GM19025 (cell line): ENCODE data around the gene SUCO.
"Not testable (repeated sequence)": the region's sequence is repeated elsewhere in the genome, so short reads cannot be mapped to it uniquely, and the experiment has no call there.

ENCODE experiments used
- ATAC-seq: cut with Tn5 transposase; IDR thresholded peaks from one replicate; pipeline ENCODE4 v1.9.1; 2021; ENCODE audit warnings: mild to moderate bottlenecking, low read depth, moderate library complexity; ENCODE audit not compliant: unreplicated experiment

The SUCO gene

DNA sequence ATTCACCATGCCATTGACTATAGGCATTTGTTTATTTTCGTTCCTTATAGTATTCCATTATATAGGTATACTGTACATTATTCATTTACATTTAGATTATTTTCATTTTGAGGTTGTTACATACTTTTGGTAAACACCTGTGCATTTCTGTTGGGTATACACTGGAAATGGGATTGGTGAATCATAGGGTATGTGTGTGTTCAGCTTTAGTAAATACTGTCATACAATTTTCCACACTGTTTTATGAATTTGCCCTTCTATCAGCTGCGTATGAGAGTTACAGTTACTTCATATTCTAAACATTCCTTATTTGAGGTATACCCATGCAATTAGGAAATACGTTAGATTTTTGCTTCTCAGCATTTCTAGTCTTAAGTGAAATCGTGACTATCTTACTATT is 70.9 kb downstream of the SUCO start:
- ATAC-seq: no peak

DNA sequence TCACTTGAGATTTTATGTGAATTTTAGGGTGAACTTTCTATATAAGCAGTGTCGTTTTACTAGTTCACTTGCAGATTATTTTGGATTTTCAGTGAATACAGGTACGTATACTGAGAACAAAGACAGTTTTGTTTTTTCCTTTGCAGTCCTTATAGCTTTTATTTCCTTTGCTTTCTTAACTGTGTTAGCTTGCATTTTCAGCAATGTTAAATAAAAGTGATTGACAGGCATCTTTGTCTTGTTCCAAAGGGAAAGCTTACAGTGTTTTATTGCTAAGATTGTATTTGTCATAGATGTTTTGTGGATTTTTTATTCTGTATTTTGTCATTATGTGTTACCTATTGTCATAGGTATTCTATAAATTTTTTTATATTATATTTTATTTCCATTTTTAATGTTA is 72.7 kb downstream of the SUCO start:
- no peak for ATAC-seq

DNA sequence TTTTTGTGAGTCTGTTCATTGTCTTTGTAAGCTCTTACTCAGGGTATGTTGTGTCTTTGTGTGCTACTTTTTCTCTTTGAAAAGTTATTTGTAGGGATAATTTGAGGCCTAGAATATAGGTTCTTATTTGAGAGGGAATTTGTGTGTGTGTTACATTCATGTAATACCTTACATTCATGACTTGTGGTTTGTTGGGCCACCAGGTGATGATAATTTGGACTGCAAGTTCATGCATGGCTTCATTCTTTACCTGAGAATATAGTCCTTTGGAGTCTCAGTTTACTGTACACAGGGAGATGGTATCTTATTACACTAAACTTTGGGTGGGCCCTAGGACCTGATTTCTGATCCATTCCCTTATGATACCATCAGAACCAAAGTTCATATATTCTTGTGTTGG is 74.2 kb downstream of the SUCO start:
- no peak for ATAC-seq

DNA sequence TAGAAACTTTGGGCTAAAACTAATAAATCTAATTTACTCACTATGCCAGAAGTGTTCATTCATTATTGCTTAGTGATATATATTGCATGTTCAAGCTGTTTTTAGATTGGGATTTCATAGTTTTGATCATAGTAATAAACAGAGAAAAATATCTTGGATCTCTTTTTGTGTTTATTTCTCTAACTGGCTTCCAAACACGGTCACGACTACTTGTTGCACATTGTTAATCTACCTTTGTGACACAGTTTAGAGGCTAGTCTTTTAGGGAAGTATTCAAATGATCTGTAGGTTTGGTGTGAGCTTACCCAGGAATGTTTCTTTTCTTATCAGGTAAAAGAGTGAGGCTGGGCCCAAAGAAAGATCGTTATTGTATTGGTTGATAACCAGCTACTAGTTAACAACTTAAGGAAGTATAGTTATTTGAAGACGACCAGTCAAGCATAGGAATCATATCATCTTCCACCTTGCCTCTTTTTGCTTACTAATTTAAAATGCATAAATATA is 75.2 kb downstream of the SUCO start:
- ATAC-seq: no peak

DNA sequence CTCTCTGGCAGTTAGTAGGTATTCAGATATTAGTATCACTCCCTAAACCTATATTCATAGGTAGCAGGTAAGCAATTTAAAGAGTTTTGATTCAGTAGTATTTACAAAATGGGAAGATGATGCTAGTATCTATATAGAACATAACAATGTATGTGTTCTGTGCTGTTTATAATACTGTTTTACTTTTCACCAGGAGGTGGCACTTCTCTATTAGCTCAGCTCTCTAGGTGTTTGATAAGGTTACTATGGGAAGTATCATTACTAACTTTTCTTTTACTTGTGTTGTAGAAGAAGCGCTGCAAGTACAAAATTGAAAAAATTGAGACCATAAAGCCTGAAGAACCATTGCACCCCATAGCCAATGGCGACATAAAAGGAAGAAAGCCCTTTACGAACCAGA is 76.6 kb downstream of the SUCO start:
- no peak for ATAC-seq

DNA sequence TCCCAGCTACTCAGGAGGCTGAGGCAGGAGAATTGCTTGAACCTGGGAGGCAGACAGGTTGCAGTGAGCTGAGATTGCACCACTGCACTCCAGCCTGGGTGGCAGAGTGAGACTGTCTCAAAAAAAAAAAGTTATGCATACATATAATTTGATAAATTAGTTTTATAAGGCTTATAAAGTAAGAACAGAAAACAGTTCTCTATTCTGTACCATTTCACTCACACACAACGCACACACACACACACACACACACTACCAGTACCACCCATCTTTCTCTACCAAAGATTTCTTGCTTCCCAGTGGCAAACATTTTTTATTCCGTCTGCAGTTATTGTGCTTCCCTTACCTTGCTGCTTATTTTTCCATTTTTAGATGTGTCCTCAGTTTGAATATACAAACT is 79.5 kb downstream of the SUCO start:
- no peak for ATAC-seq

DNA sequence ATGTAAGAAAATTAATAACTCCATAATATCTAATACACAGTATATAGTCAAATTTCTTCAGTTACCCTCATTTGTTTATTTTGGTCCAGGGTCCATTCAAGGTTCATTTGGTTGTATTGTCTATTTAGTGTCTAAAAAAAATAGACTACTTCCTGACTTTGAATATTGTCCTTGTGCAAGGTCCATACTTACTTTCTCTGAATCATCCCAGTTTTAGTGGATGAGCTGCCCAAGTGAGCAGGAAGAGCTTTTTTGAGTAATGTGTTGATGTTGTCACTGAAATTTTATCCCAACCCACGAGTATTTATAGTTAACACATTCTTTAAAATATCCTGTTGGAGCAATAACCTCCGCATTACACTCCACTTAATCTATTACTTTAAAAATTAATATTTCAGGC is 80.3 kb downstream of the SUCO start:
- no peak for ATAC-seq

DNA sequence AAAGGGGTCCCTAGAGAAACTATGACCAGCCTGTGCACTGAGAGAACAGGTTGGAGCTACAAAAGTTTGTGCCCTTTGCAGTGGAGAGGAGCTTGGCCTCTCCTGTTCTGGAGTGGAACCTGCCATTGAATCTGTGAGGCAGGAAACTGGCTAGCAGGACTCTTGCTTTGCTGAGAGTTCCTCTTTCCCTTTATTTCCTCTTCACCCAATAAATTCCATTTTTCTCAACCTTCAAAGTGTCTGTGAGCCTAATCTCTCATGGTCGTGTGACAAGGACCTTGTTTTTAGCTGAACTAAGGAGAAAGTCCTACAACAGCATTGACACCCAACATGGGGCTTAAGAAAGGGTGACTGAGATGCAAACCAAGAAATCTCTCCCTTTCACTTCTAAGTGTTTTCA is 83.2 kb downstream of the SUCO start:
- ATAC-seq: no peak

DNA sequence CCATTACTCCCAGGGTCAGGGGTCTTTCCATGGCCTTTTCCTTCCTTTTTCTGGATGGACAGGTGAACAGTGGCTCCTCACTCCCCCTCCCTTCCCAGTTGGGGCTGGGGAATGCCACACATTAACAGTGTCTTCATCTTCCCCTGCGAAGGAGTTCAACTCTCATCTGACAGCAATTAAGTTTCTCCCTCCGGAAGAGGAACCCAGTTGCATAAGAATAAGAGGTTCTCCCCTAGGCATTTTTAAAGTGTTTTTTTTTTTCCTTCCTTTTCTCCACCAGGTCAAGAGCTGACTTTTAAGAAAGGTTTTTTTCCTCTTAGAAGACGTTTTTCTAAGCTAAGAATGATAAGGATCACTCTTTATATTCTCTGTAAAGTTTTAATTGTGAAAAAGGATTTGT is 83.7 kb downstream of the SUCO start:
- no peak for ATAC-seq

DNA sequence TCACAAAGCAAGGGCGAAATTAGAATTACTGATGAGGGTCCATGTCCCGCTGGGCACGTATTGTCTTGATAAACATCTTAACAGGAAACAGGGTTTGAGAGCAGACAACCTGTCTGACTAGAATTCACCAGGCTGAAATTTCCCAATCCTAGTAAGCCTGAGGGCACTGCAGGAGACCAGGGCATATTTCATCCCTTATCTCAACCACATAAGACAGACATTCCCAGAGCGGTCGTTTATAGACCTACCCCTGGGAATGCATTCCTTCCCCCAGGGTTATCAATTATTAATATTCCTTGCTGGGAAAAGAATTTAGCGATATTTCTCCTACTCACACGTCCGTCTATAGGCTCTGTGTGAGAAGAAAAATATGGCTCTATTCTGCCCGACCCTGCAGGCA is 87.7 kb downstream of the SUCO start:
- ATAC-seq: not testable (repeated sequence)

DNA sequence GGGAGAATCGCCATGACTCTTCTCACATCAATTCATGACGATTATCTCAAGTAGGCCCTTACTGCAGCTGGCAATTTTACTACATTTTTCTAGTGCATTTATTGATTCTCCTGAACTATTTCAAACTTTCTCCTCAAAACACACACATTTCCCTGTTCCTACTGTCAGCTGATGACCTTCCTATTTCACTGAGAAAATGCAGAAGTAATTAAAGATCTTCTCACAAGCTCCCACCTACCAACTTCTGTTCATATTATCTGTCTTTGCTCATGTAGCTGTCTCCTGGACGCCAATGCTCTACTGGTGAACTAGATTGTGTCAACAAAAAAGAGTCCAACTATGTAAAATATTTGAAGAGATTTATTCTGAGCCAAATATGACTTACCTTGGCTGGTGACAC is 89.6 kb downstream of the SUCO start:
- no peak for ATAC-seq

DNA sequence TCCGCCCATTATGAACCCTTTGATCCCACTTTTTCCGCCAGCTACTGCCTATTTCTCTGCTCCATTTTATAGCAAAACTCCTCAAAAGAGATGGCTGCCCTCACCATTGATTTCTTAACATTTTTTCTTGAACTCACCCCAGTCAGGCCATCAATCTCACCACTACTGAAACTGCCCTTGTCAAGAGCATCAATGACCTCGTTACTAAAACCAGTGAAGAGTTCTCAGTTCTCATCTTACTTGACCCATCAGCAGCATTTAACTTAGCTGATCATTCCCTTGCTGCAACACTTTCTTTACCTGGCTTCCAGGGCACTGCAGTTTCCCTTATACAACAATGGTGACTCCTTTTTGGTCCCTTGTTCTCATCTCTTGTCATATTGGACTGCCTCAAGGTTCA is 90.8 kb downstream of the SUCO start:
- no peak for ATAC-seq

DNA sequence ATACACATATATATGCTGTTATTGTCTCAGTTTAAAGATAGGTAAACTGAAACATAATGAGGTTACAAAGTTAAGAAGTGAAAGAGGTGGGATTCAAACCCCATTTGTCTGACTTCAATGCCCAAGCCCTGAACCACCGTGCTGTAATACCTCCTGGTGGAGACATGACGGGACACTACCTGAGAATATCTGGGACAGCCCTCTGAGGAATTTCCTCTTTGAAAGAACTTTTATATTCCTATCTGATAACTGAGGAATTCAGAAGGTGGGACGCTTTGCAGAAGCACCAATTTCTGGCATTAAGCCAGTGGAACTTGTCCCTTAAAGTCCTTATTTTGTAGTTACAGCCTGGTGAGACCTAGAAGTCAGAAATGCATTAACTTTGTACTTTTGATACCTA is 93.9 kb downstream of the SUCO start:
- no peak for ATAC-seq

DNA sequence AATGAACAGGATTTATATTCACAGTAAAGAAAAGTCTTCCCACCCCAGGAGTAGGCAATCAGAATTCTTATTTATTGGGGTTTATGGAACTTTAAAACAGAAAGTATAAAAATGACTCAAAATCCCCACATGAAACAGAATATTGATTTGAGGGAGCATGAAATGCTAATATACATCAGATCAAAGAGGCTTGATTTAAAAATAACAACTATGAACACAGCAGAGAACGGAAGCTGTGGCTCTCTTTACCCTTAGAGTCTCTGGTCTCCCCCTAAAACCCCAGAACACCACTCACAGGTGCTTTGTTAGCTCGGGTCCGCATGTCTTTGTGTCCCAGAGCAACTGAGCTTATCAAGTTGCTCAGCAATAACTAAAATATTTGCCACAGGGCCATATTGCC is 94.8 kb downstream of the SUCO start:
- no peak for ATAC-seq

DNA sequence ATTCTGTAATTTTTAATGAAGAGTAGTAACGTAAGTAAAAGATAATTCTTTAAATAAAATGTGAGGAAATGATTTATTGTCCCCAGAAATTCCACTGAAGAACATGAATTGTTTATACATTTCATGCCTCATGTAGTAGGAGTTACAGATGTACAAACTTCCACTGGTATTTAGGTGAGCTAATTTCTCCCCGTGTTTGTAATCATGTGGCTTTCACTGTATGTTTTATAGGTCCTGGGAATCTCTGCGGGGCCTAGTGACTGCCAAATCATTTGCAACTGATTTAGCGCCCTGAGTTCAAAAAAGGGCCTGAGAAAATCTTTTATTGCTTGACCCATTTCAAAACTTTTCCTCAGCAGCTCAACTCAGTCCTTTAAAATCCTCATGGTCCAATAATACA is 95.5 kb downstream of the SUCO start:
- ATAC-seq: no peak

DNA sequence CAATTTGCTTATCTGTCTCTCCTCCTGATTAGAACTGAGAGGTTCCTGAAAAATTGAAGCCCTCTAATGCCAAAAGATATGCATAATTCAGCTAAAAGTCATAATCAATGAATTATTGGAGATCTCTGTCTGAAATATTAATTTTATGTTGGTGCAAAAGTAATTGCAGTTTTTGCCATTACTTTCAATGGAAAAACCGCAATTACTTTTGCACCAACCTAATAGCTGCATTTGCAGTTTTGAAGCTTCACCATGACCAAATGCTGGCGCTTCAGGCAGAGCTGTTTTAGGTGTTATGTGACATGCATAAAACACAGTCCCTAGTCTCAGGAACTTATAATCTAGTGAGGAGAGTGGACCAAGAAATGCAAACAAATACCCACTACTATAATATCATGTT is 96.2 kb downstream of the SUCO start:
- ATAC-seq: no peak

DNA sequence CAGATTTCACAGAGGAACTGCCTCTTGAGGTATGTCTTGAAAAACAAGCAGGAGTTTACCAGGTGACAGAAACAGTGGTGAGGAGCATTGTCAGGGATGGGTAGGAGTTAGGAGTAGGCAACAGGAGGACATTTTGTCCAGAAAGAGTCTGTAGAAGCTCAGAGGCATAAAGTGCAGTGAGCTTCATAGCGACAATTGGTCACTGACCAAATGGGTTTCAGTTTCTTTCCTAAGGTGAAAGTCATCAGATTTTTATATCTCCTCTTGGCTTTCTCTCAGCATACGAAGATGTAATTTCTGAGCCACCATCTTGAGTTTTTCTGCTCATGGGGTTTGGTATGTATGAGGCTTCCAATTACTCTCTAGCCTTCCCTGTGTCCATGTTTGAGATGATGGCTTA is 96.7 kb downstream of the SUCO start:
- ATAC-seq: no peak

DNA sequence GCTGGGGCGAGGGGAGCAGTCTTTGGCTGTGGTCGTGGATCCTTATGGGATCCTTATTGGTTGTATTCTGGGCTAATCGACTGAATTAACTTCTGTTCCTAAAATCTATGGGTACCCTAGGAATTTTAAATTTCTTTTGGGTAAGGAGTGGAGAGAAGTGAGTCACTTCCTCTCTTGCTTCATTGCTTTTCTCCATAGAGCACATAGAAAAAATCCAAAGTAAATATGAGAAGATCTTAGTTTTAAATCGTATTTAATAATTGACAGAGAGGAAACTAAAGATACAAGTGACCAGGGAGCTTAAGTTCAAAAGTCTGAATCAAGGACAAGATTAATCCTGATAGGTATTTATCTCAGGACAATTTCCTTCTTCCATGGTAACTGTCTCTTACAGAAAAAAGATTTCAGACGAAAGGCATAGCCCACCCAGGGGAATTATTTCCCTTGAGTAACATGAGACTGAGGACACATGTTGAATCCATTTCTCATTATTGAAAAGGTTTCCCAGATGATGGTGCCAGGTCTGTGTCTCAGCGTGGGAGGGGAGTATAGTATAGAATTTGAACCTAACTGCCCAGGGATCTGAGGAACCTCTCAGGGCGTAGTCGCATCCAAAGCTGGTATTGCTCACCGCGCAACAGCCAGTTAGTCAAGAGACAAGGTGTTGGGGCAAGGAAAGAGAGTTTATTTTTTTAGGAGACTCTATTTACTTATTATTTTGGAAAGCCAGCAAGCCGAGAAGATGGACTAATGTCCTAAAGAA is 97.3 kb downstream of the SUCO start:
- no peak for ATAC-seq

DNA sequence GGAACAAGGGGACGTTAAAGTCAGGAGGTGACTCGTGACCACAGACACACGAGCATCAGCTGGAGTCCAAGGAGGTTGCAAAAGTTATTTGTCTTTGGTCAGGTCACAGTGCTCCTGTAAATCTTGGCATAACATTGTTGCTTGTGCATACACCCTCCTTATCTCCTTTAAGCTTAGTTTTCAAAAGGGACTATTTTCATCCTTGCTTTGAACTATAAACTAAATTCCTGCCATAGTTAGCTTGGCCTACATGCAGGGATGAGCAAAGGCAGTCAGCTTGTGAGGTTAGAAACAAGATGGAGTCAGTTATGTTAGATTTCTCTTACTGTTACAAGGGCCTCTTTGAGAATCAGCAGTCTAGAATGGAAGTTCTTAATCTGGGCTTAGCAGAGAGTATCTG is 97.9 kb downstream of the SUCO start:
- no peak for ATAC-seq

DNA sequence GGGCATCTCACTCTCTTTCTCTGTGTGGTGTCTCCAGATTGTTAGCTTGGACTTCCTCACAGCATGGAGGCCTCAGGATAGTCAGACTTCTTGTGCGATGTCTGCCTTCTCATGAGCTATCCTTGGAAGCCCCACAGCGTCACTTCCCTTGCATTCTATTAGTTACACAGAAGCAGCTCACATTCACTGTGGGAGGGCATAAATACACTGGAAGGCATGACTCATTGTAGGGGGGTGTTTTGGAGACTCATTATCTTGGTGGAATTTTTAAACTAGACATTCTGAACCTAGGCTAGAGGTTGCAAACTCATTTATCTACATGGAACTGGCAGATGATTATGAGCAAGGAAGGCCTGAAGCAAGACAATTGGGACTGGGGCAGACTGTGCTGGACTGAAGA is 104.6 kb downstream of the SUCO start:
- no peak for ATAC-seq

DNA sequence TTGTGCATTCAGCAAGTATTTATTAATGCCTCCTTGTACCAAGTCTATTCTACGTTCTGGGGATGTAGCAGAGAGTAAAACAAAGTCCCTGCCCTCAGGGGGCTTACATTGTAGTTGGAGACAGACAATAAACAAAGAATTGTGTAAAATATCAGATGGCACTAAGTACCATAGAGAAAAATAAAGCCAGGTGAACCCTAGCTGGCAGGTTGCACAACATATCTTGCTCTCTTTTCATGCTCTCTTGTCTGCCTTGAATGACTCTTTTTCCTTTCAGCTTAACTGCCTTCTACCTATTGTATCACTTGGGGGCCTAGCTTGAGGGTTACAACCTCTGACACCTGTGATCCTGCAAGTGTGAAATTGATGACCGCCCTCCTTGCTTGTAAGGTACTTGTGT is 105.3 kb downstream of the SUCO start:
- ATAC-seq: no peak

DNA sequence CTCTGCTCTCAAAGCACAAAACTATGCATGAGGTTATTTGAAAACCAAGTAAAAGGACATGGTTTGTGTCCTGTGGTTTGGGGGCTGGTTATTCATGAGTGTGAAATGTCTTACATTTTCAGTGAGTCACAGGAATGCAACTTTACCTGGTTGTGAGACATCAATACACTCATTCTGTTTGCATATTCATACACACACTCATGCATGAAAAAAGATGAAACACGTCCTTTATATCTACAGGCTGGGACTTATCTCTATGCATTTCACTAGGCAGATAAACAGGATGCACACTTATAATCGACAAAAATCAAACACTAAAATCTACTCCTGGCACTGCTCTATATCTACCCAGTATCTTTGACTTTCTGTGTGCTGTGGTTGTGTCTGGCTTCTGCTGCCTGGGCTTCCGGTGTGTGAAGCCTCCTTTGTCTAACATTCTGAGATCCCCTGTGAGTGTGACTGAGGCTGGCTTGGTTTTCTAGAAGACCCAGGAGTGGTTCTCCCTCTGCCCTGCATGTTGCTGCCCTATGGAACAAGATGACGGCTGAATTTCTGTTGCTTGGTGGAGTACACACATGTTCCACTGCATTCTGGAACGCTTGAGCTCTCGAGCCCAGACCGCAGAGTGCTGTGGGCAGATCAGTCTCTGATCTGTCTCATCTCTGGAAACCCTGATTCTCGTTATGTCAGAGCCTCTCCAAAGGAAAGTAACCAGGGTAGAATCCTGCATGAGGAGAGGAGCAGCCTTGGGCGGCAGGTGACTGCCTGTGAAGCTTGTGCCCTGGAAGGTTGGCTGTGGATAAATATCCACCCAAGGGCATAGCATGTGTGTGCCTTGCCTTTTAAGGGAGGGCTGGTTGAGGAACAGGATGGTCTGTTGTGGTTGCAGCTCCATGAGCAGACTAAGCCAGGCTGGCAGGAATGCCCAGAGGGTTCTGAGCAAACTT is 106.2 kb downstream of the SUCO start:
- peak; percentile 67 for ATAC-seq
